ENCODE data around the gene ZNF189.

ZNF189 gene

DNA sequence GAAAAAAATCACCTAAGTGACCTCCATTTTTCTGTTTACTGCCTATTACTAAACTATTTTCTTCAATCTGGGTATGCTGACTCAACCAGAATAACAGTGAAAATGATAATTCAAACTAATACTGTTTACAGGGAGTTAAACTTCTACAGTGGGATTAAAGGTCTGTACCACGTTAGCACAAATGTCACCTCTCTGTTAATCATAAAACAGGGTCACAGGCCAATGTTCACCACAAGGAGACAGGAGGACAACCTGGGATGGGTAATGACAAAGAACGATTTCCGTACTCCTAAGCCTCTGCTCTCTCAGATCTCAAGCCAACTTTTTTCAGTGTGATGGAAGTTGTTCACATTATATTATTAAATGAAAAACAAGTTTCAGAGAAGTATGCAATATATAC lies 34.6 kb downstream of the ZNF189 start:
- TF ChIP-seq, protein P1, sequence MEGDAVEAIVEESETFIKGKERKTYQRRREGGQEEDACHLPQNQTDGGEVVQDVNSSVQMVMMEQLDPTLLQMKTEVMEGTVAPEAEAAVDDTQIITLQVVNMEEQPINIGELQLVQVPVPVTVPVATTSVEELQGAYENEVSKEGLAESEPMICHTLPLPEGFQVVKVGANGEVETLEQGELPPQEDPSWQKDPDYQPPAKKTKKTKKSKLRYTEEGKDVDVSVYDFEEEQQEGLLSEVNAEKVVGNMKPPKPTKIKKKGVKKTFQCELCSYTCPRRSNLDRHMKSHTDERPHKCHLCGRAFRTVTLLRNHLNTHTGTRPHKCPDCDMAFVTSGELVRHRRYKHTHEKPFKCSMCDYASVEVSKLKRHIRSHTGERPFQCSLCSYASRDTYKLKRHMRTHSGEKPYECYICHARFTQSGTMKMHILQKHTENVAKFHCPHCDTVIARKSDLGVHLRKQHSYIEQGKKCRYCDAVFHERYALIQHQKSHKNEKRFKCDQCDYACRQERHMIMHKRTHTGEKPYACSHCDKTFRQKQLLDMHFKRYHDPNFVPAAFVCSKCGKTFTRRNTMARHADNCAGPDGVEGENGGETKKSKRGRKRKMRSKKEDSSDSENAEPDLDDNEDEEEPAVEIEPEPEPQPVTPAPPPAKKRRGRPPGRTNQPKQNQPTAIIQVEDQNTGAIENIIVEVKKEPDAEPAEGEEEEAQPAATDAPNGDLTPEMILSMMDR (IDR thresholded peaks at IDR 0.05; ENCODE audit: low read depth, low read length, missing control alignments): no peak
- DNase-seq: no peak
- Histone ChIP-seq H3K27ac (no peak overlapping the region), H3K27me3 (replicated peaks) (no peaks in the 10 kb centered on the region), H3K36me3 (replicated peaks) (no peaks in the 10 kb centered on the region), H3K4me3 (ENCODE audit: low read depth, low read length) (no peak overlapping the region)
- in situ Hi-C loops (cut with HindIII; ENCODE audit: low pct_ligation_motif_present, low sequenced_read_pairs): no loop called here

GRCh38 chr9:101434998-101435397 lies 36.3 kb downstream of the ZNF189 start:
- DNase-seq: no peak
- in situ Hi-C loops (cut with HindIII; ENCODE audit: low pct_ligation_motif_present, low sequenced_read_pairs): no loop called here

DNA sequence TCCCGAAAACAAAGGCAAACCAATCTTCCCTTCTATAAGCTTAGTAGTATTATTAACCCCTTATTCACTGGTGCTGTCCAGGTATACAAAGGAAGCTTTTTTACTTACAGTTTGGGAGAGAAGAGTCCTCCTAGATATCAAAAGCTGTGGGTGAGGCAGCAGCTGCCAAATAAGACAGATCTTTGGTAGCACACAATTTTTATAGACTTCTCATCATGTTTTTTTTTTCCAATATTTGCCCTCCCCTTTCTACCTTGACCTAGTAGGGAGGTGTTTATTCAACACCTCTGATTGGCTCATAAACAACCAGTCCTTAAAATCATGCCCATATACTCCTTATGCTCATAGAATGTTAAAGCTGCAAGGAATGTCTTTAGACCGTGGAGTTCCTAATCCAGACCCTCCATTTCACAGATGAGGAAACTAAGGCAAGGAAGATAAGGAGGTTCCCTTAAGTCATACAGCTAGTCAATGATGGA lies 37.0 kb downstream of the ZNF189 start, which contains the start of gene ALDOB:
TSS of gene ALDOB (minus strand) at position 174 of the 479 bp plus-strand sequence. CDS start 4,887 bp downstream, outside the sequence.
- Histone ChIP-seq H3K4me3 (ENCODE audit: low read depth, low read length) (no peak within 1 kb of the TSS), H3K27ac (no peak within 1 kb of the TSS), H3K36me3 (replicated peaks) (no peaks in the 10 kb centered on the region), H3K27me3 (replicated peaks) (no peaks in the 10 kb centered on the region)
- TF ChIP-seq, protein P1 (IDR thresholded peaks at IDR 0.05; ENCODE audit: low read depth, low read length, missing control alignments): no peak
- no peak for DNase-seq
- in situ Hi-C loops (cut with HindIII; ENCODE audit: low pct_ligation_motif_present, low sequenced_read_pairs): no loop called here

More at GRCh38 chr9:101434998-101435397, 36.3 kb downstream of the ZNF189 start:
- Histone ChIP-seq H3K27ac (no peak overlapping the region), H3K27me3 (replicated peaks) (no peaks in the 10 kb centered on the region), H3K4me3 (ENCODE audit: low read depth, low read length) (no peak overlapping the region), H3K36me3 (replicated peaks) (no peaks in the 10 kb centered on the region)
- TF ChIP-seq, protein P1 (IDR thresholded peaks at IDR 0.05; ENCODE audit: low read depth, low read length, missing control alignments): no peak

- H3K36me3 ChIP-seq (replicated peaks): no peaks in the 10 kb centered on the region
- H3K4me3 ChIP-seq (ENCODE audit: low read depth, low read length): no peak overlapping the region
- H3K27ac ChIP-seq: no peak overlapping the region
- no peak for DNase-seq
- H3K27me3 ChIP-seq (replicated peaks): no peaks in the 10 kb centered on the region
- TF ChIP-seq, protein P1 (IDR thresholded peaks at IDR 0.05; ENCODE audit: low read depth, low read length, missing control alignments): no peak
- in situ Hi-C loops (cut with HindIII; ENCODE audit: low pct_ligation_motif_present, low sequenced_read_pairs): no loop called here
Observed at GRCh38 chr9:101437806-101438232, 39.2 kb downstream of the ZNF189 start.

GRCh38 chr9:101438523-101438922 lies 39.9 kb downstream of the ZNF189 start:
- no peaks in the 10 kb centered on the region for H3K36me3 ChIP-seq (replicated peaks)
- in situ Hi-C loops (cut with HindIII; ENCODE audit: low pct_ligation_motif_present, low sequenced_read_pairs): no loop called here
- no peak for DNase-seq
- H3K27me3 ChIP-seq (replicated peaks): no peaks in the 10 kb centered on the region
- H3K4me3 ChIP-seq (ENCODE audit: low read depth, low read length): no peak overlapping the region
- no peak overlapping the region for H3K27ac ChIP-seq
- TF ChIP-seq, protein P1 (IDR thresholded peaks at IDR 0.05; ENCODE audit: low read depth, low read length, missing control alignments): no peak

DNA sequence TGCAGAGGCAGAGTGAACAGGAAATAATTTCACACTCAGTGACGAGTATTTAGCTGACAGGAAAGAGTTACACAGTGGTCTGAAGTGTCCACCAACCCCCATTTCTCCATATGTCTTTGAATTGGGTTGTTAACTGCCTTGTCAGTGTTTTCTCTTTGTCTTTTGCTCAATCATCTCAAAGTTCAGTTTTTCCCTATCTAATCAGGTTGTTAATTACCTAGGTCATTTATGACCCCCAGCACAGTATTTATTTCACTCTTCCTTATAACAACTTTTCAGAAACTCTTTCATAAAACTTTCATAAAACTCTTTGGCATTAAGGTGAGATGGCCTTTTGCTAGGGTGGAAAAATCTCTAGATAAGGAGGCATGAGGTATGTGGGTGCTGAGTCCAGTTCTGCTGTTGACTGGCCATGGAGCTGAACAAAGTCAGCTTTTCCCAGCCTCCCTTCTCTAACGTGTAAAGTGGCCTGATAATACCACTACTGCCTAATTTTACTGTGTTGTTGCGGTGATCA lies 42.1 kb downstream of the ZNF189 start:
- Histone ChIP-seq H3K27ac (no peak overlapping the region), H3K27me3 (replicated peaks) (no peaks in the 10 kb centered on the region), H3K36me3 (replicated peaks) (no peaks in the 10 kb centered on the region), H3K4me3 (ENCODE audit: low read depth, low read length) (no peak overlapping the region)
- in situ Hi-C loops (cut with HindIII; ENCODE audit: low pct_ligation_motif_present, low sequenced_read_pairs): no loop called here
- no peak for DNase-seq
- TF ChIP-seq, protein P1 (IDR thresholded peaks at IDR 0.05; ENCODE audit: low read depth, low read length, missing control alignments): no peak

Data from brain microvascular endothelial cell (primary cell).